Subcutaneous abdominal adipose tissue (tissue), 5 donors: ENCODE measurements around the gene P2RY2.

ENCODE experiments used
- H3K27ac ChIP-seq: one replicate; pipeline ENCODE4 v1.7.0; 2013; ENCODE audit warnings: low read depth, mild to moderate bottlenecking, inconsistent platforms, low read length, moderate library complexity
- H3K27me3 ChIP-seq, 5 donors: one replicate each; pipeline ENCODE4 v1.7.0; 2013; ENCODE audit warnings: low read length in 5 of 5, inconsistent platforms in 1 of 5; ENCODE audit not compliant: control insufficient read depth in 5 of 5, insufficient read depth in 4 of 5
- H3K36me3 ChIP-seq, 5 donors: one replicate each; pipeline ENCODE4 v1.7.0; 2013; ENCODE audit warnings: low read length in 5 of 5; ENCODE audit not compliant: control insufficient read depth in 5 of 5, insufficient read depth in 5 of 5
- H3K4me1 ChIP-seq, 5 donors: one replicate each; pipeline ENCODE4 v1.7.0; 2013; ENCODE audit warnings: low read length in 5 of 5, mild to moderate bottlenecking in 3 of 5, moderate library complexity in 1 of 5; ENCODE audit not compliant: control insufficient read depth in 5 of 5, insufficient read depth in 5 of 5
- H3K4me3 ChIP-seq, 5 donors: one replicate each; pipeline ENCODE4 v1.7.0; 2013; ENCODE audit warnings: low read length in 5 of 5, low read depth in 1 of 5
- H3K9ac ChIP-seq, 5 donors: one replicate each; pipeline ENCODE4 v1.7.0; 2013; ENCODE audit warnings: low read length in 5 of 5, mild to moderate bottlenecking in 4 of 5, moderate library complexity in 3 of 5
- H3K9me3 ChIP-seq, 5 donors: one replicate each; pipeline ENCODE4 v1.7.0; 2013; ENCODE audit warnings: low read length in 5 of 5; ENCODE audit not compliant: control insufficient read depth in 5 of 5
- donor health status: healthy.
- donor health status: healthy.
- donor health status: healthy.
- donor health status: healthy.
- donor health status: healthy.

P2RY2 gene

DNA sequence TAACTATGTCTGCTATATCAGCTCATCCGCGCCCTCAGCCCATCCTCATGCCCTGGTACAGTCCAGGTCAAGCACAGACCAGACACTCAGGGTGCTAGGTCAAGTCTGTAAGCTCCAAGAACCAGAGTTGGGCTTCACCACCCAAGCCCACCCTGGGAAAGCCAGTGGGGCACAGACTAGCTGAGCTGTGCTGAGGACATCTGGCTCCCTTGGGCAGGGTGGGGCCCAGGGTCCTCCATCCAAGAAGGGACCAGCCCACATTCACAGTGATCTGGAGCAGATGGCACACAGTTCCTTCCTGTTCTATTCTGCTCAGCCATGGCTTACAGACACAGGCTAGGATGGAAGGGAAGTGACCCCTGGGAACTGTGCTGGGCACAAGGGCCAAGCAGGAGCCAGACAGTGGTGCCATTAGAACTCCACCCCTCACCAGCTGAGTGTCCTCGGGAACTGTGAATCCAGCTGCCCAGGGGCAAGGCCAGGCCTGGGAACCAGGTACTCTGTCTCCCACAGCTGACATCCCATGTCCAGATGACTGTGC lies 63.2 kb downstream of the P2RY2 start:
- no peaks in the 10 kb centered on the region for H3K36me3 ChIP-seq
- H3K27ac ChIP-seq = no peak overlapping the region
- H3K4me1 ChIP-seq = peaks cover 4 to 52% (median 22%) of the 10 kb centered on the region in 5 donors
- H3K9ac ChIP-seq = no peak overlapping the region
- H3K4me3 ChIP-seq = no peak overlapping the region
- peaks cover 0 to 2% (median 0%) of the 10 kb centered on the region in 5 donors for H3K27me3 ChIP-seq
- H3K9me3 ChIP-seq = no peaks in the 10 kb centered on the region

- H3K27ac ChIP-seq = no peak overlapping the region
- H3K27me3 ChIP-seq = peaks cover 0 to 2% (median 0%) of the 10 kb centered on the region in 5 donors
- H3K4me3 ChIP-seq = no peak overlapping the region
- H3K36me3 ChIP-seq = no peaks in the 10 kb centered on the region
- no peaks in the 10 kb centered on the region for H3K9me3 ChIP-seq
- H3K4me1 ChIP-seq = peaks cover 4 to 58% (median 22%) of the 10 kb centered on the region in 5 donors
- no peak overlapping the region for H3K9ac ChIP-seq
These were observed 63.9 kb downstream of the P2RY2 start for GRCh38 chr11:73281796-73282660.

GRCh38 chr11:73283276-73284000 lies 65.4 kb downstream of the P2RY2 start:
- H3K27ac ChIP-seq = no peak overlapping the region

GRCh38 chr11:73284106-73284505 lies 66.0 kb downstream of the P2RY2 start:
- Histone ChIP-seq H3K9me3 (no peaks in the 10 kb centered on the region), H3K27me3 (peaks cover 0 to 2% (median 0%) of the 10 kb centered on the region in 5 donors), H3K4me1 (peaks cover 4 to 79% (median 37%) of the 10 kb centered on the region in 5 donors), H3K27ac (no peak overlapping the region), H3K9ac (no peak overlapping the region), H3K36me3 (no peaks in the 10 kb centered on the region), H3K4me3 (no peak overlapping the region)

More at GRCh38 chr11:73283276-73284000, 65.4 kb downstream of the P2RY2 start:
- no peaks in the 10 kb centered on the region for H3K9me3 ChIP-seq
- H3K4me3 ChIP-seq = no peak overlapping the region
- H3K36me3 ChIP-seq = no peaks in the 10 kb centered on the region
- peaks cover 0 to 2% (median 0%) of the 10 kb centered on the region in 5 donors for H3K27me3 ChIP-seq
- no peak overlapping the region for H3K9ac ChIP-seq
- H3K4me1 ChIP-seq = peaks cover 4 to 72% (median 30%) of the 10 kb centered on the region in 5 donors

DNA sequence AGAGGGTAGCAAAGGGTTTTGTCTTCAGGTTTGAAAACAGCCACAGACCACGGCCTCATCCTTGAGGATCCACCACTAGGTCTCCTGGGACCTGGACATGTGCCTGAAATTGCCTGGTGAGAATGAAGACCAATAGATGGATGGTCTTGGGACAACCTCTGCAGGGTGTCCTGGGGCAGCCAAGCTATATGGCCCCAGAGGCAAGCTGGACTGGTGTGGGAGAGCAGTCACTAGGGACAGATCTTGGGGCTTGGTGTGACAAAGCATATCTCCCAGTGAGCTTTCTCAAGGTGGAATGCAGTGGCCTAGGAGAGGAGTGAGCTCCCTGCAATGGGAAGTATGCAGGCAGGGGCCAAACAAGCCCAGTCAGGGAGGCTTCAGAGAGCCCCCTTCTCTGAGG lies 67.6 kb downstream of the P2RY2 start:
- Histone ChIP-seq H3K36me3 (no peaks in the 10 kb centered on the region), H3K27me3 (peaks cover 0 to 2% (median 0%) of the 10 kb centered on the region in 5 donors), H3K9ac (no peak overlapping the region), H3K9me3 (no peaks in the 10 kb centered on the region), H3K27ac (no peak overlapping the region), H3K4me1 (peaks cover 4 to 78% (median 40%) of the 10 kb centered on the region in 5 donors), H3K4me3 (no peak overlapping the region)
